Common myeloid progenitor, CD34-positive (primary cell): ENCODE data around the gene IMMP2L.

Experiments
- CTCF ChIA-PET: fragments of 350-600 bp; sonication (Branson Sonifier 250); formaldehyde crosslinking; loops from one replicate; lab custom pipeline; 2021; ENCODE audit warnings: antibody characterized with exemption; lab: Charles Lee
- POLR2A ChIA-PET: fragments of 350-600 bp; sonication (Branson Sonifier 250); formaldehyde crosslinking; loops from one replicate; lab custom pipeline; 2021; ENCODE audit warnings: antibody characterized with exemption; lab: Charles Lee
- DNase-seq, 3 donors: peaks; one replicate each; pipeline versions ENCODE4 v3.0.0 to v3.0.0-alpha.2; 2013
- H3K27ac ChIP-seq, 2 experiments: 1 replicate in 1 of 2; 2 replicates in 1 of 2; pipeline ENCODE4 v1.7.0; 2013; ENCODE audit warnings: inconsistent platforms in 2 of 2, low read length in 2 of 2, mild to moderate bottlenecking in 2 of 2, low read depth in 1 of 2, moderate library complexity in 1 of 2; ENCODE audit not compliant: severe bottlenecking in 2 of 2, insufficient read depth in 1 of 2, poor library complexity in 1 of 2
- H3K27me3 ChIP-seq, 5 experiments: replicated peaks in 2 of 5; 1 replicate in 3 of 5; 2 replicates in 2 of 5; pipeline versions ENCODE4 v1.6.1 to v1.7.0; 2013; ENCODE audit warnings: low read length in 4 of 5, mild to moderate bottlenecking in 2 of 5, moderate library complexity in 2 of 5, inconsistent platforms in 1 of 5; ENCODE audit not compliant: insufficient read depth in 5 of 5, control insufficient read depth in 4 of 5
- H3K36me3 ChIP-seq, 4 experiments: 1 replicate in 2 of 4; 2 replicates in 2 of 4; pipeline versions ENCODE4 v1.6.1 to v1.7.0; 2013; ENCODE audit warnings: low read length in 3 of 4, control low read depth in 1 of 4, mild to moderate bottlenecking in 1 of 4; ENCODE audit not compliant: control insufficient read depth in 4 of 4, insufficient read depth in 4 of 4
- H3K4me1 ChIP-seq, 4 experiments: 1 replicate in 3 of 4; 2 replicates in 1 of 4; pipeline versions ENCODE4 v1.6.1 to v1.7.1; 2013; ENCODE audit warnings: low read length in 3 of 4, mild to moderate bottlenecking in 3 of 4, control low read depth in 1 of 4, inconsistent platforms in 1 of 4, moderate library complexity in 1 of 4; ENCODE audit not compliant: control insufficient read depth in 4 of 4, insufficient read depth in 4 of 4; ENCODE audit errors: control extremely low read depth in 1 of 4
- H3K4me3 ChIP-seq, 7 experiments: 1 replicate in 4 of 7; 2 replicates in 3 of 7; pipeline versions ENCODE4 v1.5.1 to v1.7.0; 2013; ENCODE audit warnings: mild to moderate bottlenecking in 7 of 7, low read length in 6 of 7, moderate library complexity in 6 of 7, inconsistent platforms in 2 of 7, low read depth in 2 of 7, control low read depth in 1 of 7; ENCODE audit not compliant: insufficient read depth in 4 of 7, control insufficient read depth in 1 of 7; ENCODE audit errors: extremely low read depth in 1 of 7
- H3K9me3 ChIP-seq, 5 experiments: 1 replicate in 4 of 5; 2 replicates in 1 of 5; pipeline versions ENCODE4 v1.6.1 to v1.7.1; 2013; ENCODE audit warnings: low read length in 4 of 5, mild to moderate bottlenecking in 2 of 5, inconsistent platforms in 1 of 5, low read depth in 1 of 5, moderate library complexity in 1 of 5; ENCODE audit not compliant: control insufficient read depth in 4 of 5, insufficient read depth in 2 of 5; ENCODE audit errors: control extremely low read depth in 1 of 5
- WGBS: methylation state at CpG from one replicate; pipeline ENCODE4 v1.1.5; 2013; ENCODE audit not compliant: insufficient coverage; 5-methylcytosine and 5-hydroxymethylcytosine counted together

The IMMP2L gene

GRCh38 chr7:111113263-111114017 is 448.9 kb downstream of the IMMP2L start:
- ChIA-PET CTCF (interaction anchor here (2.0 kb wide), 1 partner anchor 14 kb away, joined by 6 read pairs; no protein-coding TSS in a partner anchor), POLR2A (no interaction called here)
- WGBS: no CpG with 5 or more reads among the region's 1 CpG
- H3K27ac ChIP-seq: no peak overlapping the region
- H3K4me1 ChIP-seq: no peaks in the 10 kb centered on the region
- no peaks in the 10 kb centered on the region for H3K9me3 ChIP-seq
- H3K27me3 ChIP-seq: no peaks in the 10 kb centered on the region
- H3K4me3 ChIP-seq: no peak overlapping the region
- DNase-seq: peak in 2 of 3 donors; percentile 8 to 28
- no peaks in the 10 kb centered on the region for H3K36me3 ChIP-seq

DNA sequence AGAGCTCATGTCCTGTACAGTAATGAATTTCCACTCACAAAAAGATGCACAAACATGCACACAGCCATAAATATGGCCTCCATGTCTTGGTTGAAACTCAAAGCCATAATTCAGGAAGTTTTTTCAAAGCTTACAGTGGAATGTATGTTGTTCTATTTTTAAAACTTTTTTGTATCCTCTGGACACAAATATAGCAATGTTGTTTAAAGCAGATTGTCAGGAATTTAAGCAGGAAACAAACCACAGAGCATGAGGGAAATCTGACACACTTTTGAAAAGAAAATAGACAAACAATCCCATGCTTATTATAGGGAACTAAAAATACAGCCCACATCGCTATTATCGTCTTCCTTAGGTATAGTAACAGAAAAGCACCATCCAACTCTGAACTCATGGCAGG is 449.9 kb downstream of the IMMP2L start:
- Histone ChIP-seq H3K27me3 (no peaks in the 10 kb centered on the region), H3K4me1 (no peaks in the 10 kb centered on the region), H3K9me3 (no peaks in the 10 kb centered on the region), H3K27ac (no peak overlapping the region), H3K4me3 (no peak overlapping the region), H3K36me3 (no peaks in the 10 kb centered on the region)
- no CpG with 5 or more reads among the region's 2 CpGs for WGBS
- POLR2A ChIA-PET: no interaction called here
- DNase-seq: no peak
- CTCF ChIA-PET: interaction anchor here (2.0 kb wide), 1 partner anchor 13 kb away, joined by 6 read pairs; no protein-coding TSS in a partner anchor

DNA sequence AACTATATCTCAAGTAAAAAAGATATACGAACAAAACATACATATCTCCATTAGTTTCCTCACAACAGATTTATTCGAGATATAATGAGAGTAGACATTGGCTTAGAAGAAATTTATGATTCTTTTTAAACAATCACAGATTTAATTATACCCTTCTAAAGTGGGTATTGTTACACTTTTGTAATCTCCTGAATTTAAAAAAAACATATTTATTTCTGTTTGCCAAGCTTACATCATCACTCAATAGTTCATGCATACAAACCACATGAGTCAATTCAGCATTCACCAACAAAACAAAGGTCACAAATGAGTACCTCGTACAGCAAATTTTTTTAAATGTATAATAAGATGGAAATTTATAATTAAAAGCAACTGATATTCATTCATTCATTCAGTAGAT is 453.8 kb downstream of the IMMP2L start:
- CTCF ChIA-PET: no interaction called here
- Histone ChIP-seq H3K4me3 (no peak overlapping the region), H3K9me3 (no peaks in the 10 kb centered on the region), H3K4me1 (no peaks in the 10 kb centered on the region), H3K27ac (no peak overlapping the region), H3K27me3 (no peaks in the 10 kb centered on the region), H3K36me3 (no peaks in the 10 kb centered on the region)
- no CpG with 5 or more reads among the region's 3 CpGs for WGBS
- POLR2A ChIA-PET: no interaction called here
- no peak for DNase-seq

DNA sequence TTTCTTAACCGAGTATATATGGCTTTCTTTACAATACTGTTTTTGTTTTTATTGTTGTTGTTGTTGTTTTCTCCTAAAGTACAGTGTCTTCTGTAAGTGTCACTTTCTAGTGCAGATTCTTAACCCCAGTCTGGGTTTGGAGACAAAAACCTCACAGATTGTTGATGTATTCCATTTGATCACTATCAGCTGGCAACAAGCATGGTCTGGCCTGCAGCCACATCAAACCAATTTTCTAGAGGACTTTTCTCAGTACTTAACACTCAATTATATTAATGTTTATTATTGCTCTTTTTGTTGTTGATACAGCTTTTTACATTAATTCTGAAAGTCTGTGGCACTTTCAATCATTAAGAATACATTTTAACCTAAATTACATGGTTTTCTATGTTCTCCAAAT is 454.3 kb downstream of the IMMP2L start:
- no peak overlapping the region for H3K27ac ChIP-seq
- ChIA-PET POLR2A (no interaction called here), CTCF (interaction anchor here (0.9 to 1.5 kb wide), 3 partner anchors 9 to 16 kb away, joined by 3 read pairs; no protein-coding TSS in a partner anchor)
- no peaks in the 10 kb centered on the region for H3K9me3 ChIP-seq
- DNase-seq: no peak
- H3K27me3 ChIP-seq: no peaks in the 10 kb centered on the region
- no CpG with 5 or more reads among the region's 1 CpG for WGBS
- H3K4me3 ChIP-seq: no peak overlapping the region
- H3K4me1 ChIP-seq: no peaks in the 10 kb centered on the region
- H3K36me3 ChIP-seq: no peaks in the 10 kb centered on the region

DNA sequence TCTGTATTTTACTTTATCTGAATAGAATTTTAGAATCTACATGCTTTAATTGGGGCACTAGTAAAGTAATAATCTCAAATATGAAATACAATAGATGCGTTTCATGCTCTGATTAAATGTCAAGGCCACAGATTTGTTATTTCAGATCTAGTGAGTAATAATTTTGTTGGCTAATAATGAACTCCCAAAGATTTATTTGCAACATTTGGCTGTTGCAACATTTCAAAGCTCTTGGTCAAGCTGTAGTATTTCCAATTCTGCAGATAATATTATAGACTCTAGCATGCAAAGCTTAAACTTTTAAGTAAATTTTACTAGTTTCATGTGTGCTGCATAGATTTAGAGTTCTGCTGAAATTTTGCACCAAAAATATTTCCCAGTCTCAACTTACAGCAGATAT is 454.7 kb downstream of the IMMP2L start:
- Histone ChIP-seq H3K27ac (no peak overlapping the region), H3K9me3 (no peaks in the 10 kb centered on the region), H3K36me3 (no peaks in the 10 kb centered on the region), H3K4me3 (no peak overlapping the region), H3K4me1 (no peaks in the 10 kb centered on the region), H3K27me3 (no peaks in the 10 kb centered on the region)
- no peak for DNase-seq
- ChIA-PET CTCF (interaction anchor here (0.9 to 1.5 kb wide), 3 partner anchors 9 to 16 kb away, joined by 3 read pairs; no protein-coding TSS in a partner anchor), POLR2A (no interaction called here)
- 100% methylated on average over 1 of the region's 1 CpG for whole genome bisulfite sequencing

GRCh38 chr7:111105269-111105668 is 457.0 kb downstream of the IMMP2L start:
- Histone ChIP-seq H3K4me3 (no peak overlapping the region), H3K4me1 (no peaks in the 10 kb centered on the region), H3K27ac (no peak overlapping the region), H3K27me3 (no peaks in the 10 kb centered on the region), H3K36me3 (no peaks in the 10 kb centered on the region), H3K9me3 (no peaks in the 10 kb centered on the region)
- no peak for DNase-seq
- POLR2A ChIA-PET: no interaction called here
- 100% methylated on average over 3 of the region's 3 CpGs for WGBS
- CTCF ChIA-PET: interaction anchor here (0.6 kb wide), 1 partner anchor 606 kb away, joined by 3 read pairs; no protein-coding TSS in a partner anchor

DNA sequence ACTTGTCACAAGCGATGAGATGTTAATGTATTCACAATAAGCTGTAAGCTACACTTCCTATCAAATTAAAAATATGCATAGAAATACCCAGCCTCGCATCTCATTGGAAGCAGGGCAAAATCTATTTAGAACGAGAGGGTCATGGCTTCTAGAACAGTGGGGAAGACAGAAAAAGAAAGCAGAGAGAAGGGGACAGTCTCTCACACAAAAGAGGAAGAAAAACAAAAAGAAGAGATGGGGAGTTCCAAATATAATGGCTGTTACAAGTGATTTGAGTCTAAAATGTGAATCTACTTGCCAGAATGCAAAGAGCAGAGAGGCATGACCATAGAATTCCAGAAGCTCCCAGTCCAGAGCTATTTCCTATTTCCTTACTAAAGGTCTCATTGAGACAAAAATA is 457.6 kb downstream of the IMMP2L start:
- ChIA-PET POLR2A (no interaction called here), CTCF (interaction anchor here (0.6 kb wide), 1 partner anchor 607 kb away, joined by 3 read pairs; no protein-coding TSS in a partner anchor)
- Histone ChIP-seq H3K27me3 (no peaks in the 10 kb centered on the region), H3K36me3 (no peaks in the 10 kb centered on the region), H3K27ac (no peak overlapping the region), H3K4me3 (no peak overlapping the region), H3K4me1 (no peaks in the 10 kb centered on the region), H3K9me3 (no peaks in the 10 kb centered on the region)
- no CpG with 5 or more reads among the region's 3 CpGs for WGBS
- no peak for DNase-seq
